CD4-positive, alpha-beta T cell treated with Interleukin-6 for 4 hours (primary cell): ENCODE results near the gene ADARB1.
A peak's percentile ranks its signal among the peaks of the same experiment; 100 is the strongest.
"Not testable (repeated sequence)": the region's sequence is repeated elsewhere in the genome, so short reads cannot be mapped to it uniquely, and the experiment has no call there.

Source experiments
- DNase-seq: peaks from one replicate; pipeline ENCODE4 v3.0.0-alpha.2; 2020; ENCODE audit warnings: mixed read lengths

The ADARB1 gene, protein sequence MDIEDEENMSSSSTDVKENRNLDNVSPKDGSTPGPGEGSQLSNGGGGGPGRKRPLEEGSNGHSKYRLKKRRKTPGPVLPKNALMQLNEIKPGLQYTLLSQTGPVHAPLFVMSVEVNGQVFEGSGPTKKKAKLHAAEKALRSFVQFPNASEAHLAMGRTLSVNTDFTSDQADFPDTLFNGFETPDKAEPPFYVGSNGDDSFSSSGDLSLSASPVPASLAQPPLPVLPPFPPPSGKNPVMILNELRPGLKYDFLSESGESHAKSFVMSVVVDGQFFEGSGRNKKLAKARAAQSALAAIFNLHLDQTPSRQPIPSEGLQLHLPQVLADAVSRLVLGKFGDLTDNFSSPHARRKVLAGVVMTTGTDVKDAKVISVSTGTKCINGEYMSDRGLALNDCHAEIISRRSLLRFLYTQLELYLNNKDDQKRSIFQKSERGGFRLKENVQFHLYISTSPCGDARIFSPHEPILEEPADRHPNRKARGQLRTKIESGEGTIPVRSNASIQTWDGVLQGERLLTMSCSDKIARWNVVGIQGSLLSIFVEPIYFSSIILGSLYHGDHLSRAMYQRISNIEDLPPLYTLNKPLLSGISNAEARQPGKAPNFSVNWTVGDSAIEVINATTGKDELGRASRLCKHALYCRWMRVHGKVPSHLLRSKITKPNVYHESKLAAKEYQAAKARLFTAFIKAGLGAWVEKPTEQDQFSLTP

DNA sequence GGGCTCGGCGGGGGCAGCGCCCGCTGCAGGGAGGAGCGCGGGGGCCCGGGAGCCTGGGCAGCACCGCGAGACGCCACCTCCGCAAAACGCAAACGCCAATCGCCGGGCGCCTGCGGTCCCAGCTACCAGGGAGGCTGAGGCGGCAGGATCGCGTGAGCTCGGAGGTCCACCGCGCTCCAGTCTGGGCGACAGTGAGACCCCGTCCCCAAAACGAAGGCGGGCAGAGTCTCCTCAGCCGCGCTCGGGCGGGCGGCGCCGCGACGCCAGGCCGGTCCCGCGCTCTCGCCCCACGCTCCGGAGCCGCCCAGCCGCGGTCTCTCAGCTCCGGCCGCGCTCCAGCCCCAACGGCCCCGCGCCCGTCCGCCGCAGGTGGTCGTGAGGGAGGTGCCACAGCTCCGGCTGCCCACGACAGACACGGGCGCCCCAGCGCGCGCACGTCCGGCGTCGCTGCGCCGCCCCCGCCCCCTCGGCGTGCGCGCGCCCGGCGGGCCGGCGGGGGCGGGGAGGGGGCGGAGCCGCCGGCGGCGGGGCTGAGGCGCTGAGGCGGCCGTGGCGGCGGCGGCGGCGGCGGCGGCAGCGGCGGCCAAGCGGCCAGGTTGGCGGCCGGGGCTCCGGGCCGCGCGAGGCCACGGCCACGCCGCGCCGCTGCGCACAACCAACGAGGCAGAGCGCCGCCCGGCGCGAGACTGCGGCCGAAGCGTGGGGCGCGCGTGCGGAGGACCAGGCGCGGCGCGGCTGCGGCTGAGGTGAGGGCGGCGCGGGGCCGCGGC lies at the start of gene ADARB1:
Gene ADARB1 (plus strand): TSS at position 533 of the 770 bp plus-strand sequence. CDS start 97,077 bp downstream, outside the sequence.
- DNase-seq = peak; percentile 69

DNA sequence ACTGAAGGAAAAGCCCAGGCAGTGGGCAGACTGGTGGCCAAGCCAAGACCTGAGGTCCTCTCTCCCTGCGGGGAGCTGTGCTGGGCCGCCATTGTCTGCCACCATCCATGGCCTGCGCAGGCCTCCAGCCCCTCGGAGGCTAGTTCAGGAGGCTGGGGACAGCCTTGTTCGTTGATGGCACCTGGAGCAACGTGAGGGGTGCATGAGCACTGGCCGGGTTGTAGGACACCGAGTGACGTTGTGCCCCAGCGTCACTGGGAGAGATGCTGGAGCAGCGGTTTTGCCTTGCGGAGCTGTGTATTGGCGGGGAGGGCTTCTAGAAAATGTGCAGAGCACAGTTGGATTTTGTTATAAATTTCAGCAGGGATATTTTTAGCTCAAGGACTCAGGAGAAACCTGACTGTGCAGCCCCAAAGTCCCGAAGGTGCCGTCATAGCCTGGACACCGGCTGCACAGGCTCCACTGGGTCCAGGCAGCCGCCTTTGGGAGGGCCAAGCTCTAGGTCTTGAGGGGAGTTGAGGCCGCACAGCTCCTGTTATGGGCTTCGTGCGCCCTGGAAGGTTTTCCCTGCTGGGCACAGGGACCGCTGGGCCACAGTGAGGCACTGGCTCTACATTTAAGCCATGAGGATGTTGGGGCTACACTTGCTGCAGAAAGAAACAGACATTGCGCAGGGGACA lies 48.2 kb upstream of the ADARB1 start:
- DNase-seq = no peak

DNA sequence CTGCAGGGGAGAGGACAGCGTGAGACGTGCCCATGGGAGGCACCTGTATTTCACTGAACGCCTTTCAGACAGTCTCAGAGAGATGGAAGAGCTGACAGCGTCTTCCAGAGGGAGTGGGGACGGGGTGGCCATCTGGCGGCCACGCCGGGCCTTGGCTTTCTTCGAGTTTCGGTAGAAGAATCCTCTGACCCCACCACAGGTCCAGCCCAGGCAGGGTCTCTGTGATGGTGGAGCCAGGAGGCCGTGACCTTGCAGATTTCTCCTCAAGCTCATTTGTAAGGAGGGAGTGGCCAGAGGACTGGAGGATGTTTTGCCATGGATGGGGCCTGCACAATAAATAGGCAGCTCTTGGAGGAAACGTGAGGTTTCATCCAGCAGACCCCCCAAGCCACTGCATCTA lies 47.6 kb upstream of the ADARB1 start:
- no peak for DNase-seq

DNA sequence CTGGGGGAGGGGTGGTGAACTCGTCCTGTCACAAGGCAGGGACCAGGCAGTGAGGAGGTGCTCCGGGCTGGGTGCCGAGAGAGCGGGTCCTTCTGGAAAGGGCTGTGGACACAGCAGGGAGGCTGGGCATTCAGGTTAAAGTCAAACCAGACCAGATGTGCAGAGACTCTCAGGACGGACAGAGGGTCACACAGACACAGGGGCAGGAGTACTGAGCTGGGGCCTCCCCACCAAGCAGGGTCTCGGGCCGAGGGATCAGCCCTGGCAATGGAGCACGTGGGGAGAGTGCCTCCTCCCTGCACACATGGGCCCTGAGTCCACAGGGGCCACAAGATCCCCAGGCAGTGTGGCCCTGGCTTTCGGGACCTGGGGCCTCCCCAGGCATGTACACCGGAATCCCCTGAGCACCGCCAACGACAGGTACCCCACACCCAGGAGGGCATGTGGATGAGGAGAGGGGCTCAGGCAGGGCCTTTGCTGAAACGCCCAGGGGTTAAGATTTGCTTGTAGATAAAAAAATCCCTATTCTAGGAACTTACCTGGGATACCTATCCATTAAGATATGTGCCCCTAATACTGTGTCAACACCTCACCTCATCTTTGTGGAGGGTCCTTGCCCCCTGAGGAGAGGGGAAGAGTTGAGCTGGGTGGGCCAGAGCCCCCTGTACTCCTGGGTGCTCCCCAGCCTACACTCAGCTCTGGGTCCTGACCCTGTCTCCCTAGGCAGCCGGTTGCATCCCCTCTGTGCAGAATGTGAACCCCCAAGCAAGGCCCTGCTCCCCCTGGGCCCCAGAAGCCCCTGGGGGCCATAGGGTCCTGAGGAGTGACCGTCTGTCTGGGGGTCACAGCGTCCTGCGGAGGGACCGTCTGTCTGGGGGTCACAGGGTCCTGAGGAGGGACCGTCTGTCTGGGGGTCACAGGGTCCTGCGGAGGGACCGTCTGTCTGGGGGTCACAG lies 46.9 kb upstream of the ADARB1 start:
- DNase-seq = no peak

DNA sequence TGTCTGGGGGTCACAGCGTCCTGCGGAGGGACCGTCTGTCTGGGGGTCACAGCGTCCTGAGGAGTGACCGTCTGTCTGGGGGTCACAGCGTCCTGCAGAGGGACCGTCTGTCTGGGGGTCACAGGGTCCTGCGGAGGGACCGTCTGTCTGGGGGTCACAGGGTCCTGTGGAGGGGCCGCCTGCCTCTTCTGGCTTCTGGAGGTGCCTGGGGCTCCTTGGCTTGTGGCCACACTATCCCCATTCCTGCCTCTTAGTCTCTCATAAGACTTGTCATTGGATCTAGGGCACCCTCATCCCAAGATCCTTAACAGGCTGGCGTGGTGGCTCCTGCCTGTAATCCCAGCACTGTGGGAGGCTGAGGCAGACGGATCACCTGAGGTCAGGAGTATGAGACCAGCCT lies 45.7 kb upstream of the ADARB1 start:
- not testable (repeated sequence) for DNase-seq

DNA sequence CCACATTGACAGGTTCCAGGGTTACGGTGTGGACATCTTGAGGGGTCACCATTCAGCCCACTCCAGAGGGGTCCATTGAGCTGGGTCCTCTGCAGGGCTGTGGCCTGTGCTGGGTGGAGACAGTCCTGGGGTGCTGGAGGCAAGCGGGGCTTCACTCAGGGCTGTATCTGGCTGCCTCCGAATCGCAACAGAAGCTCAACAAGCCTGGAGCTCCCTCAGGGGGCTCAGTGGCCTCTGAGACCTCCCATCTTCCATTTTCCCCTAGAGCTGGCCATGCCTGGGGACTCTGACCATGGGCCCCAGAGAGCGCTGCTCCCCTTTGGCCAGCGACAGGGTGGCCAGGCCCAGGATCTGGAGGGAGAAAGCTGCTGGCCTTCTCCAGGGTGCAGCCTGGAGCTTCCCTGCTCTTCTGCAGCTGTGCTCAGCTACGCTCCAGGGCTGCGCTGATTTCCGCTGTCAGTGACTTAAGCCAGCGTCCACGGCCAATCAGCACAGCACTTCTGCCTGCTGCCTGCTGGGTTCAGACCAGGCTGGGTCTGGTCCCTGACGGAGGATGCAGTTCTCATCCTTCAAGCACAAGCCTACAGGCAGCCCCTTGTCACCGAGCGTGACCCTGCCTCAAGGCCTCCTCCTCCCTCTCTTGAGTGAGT lies 45.0 kb upstream of the ADARB1 start:
- no peak for DNase-seq

DNA sequence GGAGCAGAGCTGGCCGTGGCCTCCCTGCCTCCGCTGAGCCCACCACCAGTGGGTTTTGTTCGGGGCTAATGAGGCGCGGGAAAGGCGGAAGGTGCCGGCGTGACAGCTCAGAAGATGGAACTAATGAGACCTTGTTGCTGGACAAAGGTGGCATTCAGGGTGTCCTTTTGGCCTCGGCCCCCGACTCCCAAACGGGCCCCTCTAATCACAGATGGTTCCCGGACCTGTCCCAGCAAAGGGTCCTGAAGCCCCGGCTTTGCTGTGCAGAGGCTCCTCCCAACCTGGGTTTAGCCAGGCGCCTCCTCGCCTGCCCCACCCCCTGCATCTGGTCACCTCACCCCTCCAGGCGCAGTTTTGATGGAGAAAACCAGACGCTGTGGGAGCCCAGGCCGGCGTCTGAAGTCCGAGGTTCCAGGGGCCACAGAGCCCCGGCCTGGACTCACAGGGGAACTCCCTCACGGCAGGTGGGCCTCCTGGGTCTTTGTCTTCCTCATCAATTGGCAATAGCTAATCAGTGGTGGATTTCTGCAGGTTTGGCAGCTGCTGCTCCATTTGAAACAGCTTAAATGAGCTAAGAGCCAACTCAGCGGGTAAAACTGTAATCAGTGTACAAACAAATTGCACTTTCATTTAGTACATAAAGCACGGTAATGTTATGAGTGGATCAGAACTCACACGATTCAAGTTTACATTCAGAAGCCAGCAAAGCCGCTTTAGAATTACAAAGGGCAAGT lies 44.3 kb upstream of the ADARB1 start:
- DNase-seq = no peak

DNA sequence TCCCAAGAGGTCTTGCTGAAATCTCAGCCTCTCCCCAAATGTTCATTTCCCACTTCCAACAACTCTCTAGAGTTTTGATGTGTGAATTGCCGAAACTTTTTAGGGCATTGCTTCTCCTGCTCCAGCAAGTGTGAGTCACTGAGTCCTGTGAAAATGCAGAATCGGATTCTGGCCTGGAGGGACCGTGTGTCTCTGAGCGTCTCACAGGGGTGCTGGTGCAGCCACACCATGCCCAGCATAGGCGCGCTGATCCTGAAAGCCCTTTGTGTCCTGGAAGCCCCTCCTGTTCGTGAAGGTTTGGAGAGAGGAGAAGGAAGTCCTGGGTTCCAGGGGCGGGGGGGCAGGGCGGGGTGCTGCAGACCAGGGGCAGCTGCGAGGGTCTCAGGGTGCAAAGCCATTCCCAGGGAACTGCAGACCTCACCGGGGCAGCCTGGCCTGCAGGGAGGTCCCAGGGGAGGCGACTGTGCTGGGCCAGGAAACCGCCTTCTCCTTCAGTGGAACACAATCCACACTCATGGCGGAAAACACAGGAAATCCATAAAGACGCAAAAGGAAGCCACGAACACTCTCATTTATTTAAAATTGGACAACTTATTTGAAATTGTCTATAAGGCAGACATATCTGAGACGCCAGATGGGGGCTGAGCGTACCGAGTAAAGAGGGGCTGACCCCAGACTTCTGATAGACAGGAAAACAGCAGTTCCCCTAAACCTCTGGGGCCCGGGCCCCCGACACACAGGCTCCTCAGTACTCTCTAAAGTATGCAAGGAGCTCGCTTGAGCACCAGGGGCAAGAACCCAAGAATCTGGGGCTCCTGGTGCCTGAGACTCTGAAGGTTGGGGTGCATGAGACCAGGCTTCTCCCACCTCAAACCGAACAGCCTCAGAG lies 43.5 kb upstream of the ADARB1 start:
- no peak for DNase-seq

DNA sequence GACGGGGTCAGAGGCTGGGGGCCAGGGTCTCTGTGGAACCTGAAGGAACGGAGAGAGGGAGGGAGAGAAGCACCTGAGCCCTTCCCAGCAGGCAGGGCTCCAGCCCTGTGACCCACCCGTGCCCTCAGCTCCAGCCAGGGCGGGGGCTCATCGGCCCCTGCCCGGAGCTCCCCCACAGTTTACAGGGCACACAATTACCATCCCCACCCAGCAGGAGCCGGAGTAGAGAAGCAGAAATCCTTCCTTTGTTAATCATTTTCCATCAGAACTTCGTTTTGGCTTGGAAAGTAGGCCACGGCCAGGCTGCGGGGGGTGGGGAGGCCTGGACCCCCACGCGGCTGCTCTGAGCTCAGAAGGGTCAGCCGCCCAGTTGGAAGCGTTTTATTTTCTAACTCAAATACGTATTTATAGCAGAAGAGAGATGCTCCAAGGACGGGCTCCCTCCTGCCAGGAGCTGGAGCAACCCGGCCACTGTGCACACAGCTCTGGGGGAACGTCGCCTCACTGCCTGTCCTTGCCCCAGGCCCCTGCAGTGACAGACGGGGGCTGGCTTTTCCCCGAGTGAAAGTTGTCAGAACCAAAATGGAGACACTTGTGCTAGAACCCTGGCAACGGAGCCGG lies 42.7 kb upstream of the ADARB1 start:
- DNase-seq = no peak

DNA sequence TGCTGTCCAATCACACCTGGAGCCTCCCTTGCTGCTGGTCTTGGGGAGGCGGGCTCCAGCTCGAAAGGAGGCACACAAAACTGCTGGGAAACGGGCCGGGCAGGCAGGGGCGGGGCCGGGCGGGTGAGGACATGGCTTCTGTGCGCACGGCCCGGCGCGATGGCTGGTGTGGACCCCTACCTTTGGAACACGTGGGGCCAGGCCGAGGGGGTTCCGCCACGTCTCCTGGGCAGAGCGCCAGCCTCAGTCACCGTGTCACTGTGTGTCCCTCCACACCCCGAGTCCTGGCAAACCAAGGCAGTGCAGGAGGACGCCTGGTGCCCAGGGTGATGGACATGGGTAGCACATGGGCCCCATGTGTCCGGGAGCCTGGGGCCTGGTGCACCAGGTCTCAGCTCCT lies 42.0 kb upstream of the ADARB1 start:
- DNase-seq = no peak

DNA sequence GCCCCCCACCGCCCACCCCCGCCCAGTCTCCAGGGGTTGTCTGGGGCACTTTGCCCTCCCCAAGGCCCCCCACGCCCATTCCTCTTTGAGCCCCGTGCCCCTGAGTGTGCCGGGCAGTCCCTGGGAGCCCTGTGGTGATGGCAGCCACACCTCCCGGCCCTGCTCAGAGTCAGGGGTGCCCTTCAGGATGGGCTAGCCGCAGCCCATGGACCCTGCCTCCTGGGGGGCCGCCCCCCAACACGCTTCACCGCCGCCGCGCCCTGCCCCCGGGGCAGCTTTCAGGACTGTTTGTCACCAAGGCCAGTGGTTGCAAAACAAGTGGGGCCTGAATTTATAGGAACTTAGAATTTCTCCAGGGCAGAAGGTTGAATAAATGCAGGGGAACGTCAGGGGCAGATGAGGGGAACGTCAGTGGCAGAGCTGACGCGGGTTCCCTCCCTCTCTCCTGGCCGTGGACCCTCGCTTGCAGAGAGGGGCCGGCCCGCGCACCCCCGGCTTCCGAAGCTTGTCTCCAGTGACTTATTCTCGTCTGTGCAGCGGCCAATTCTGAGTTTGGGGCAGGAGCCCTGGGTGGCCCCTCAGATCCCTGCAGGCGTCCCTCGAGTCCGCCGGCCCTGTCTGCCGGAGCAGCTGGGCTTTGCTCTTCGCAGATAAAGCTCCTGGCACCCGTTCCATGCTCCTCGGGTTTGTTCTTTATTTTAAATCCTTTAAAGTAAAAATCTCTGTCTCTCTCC lies 41.2 kb upstream of the ADARB1 start:
- DNase-seq = no peak

DNA sequence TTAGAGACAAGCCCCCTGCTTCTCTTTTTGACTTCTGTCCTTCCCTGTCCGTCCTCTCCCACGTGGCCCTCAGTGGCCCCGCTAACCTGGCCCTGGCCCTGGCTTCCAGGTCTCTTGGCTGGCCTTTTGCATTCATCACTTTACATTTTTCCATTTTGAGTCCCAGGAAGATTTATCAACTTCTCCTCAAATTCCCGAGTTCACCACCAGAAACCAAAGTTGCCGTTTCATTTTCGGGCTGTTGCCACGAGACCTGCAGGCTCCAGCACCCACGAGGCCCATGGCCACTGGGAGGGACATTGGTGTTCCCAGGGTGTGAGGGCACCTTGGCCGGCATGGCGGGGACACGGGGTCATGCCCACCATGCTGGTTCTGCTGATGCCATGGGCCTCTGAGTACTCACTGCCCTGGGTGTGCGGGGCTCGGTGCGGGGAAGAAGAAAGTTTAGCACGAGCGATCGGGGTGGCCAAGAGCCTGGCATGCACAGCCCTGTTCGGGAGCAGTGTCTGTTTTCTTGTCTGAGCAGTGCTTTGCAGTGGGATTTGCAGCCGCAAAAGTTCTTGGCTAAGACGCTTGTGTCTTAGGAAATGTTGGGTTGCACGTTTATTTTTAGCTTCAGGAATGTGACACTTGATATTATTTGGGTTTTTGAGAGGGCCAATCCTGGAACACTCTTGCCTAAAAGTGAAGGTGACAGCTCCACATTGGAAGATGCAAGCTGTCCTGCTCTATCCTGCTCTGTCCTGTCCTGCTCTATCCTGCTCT lies 40.4 kb upstream of the ADARB1 start:
- DNase-seq = no peak

DNA sequence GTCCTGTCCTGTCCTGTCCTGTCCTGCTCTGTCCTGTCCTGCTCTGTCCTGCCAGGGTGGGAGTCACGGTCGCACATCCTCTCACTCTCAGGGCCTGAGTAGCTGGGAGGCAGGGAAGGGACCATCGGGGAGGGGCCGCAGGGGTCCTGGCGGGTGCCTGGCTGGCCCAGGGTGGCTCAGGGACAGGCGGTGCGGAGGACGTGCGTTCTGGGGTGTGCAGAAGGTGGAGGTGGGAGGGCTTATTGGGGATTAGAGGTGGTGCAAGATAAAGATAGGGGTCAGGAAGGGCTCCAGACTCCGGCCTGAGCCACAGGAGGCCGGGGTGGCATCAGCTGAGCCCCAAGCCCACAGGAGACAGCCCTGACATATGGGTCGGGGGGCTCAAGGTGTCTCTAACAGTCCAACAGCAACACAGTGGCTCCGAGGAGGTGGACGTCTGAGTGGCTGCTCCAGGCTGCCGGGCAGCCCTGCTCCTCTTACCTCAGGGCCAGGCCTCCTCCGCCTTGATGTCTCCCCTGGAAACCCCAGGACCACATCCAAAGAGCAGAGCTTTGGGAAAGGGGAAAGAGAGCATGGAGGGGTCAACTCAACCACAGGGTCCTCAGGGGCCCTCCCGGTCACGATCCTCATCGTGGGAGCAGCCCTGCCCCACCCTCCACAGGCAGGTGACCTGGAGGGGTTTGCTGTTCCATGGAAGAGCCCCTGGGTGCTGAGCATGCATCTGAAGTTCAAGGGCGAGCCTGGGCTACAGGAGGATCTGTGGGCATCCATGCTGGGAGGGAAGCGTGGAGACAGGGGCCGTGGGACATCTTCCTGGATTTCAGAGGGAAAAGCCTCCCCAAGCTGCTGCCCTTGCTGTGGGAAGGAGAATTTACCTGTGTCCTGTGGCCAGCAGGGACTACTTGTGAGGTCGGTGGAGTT lies 39.6 kb upstream of the ADARB1 start:
- no peak for DNase-seq

DNA sequence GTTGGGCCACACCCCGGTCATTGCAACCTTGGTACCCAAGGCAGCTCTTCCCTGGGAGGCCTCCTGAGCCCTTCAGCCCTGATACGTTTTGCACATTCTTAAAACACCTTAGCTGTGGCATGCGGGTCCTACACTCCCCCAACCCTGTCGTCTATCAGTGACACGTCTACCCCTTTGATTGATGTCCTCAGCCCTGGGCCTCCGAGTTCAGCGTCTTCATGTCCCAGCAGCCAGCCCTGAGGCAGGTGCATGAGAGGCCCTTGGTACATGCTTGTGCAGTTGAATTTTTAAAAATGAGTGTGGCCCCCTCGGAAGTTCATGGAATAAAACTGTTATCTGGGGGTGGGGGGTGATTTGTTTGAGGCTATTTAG lies 38.9 kb upstream of the ADARB1 start:
- DNase-seq = no peak

DNA sequence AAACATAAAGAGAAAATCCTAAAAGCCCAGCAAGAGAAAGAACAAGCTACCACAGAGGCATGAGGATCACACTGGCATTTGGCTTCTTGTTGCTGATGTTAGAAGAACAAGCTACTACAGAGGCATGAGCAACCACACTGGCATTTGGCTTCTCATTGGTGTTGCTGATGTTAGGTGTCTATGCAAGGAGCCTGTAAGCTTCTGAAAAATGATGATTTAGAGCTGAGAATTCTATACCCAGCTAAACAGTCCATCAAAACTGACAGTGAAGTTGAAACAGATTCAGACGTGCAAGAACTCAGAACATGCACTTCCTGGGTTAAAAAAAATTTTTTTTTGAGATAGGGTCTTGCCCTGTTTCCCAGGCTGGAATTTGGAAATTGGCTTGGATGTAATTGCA lies 37.8 kb upstream of the ADARB1 start:
- DNase-seq = no peak

DNA sequence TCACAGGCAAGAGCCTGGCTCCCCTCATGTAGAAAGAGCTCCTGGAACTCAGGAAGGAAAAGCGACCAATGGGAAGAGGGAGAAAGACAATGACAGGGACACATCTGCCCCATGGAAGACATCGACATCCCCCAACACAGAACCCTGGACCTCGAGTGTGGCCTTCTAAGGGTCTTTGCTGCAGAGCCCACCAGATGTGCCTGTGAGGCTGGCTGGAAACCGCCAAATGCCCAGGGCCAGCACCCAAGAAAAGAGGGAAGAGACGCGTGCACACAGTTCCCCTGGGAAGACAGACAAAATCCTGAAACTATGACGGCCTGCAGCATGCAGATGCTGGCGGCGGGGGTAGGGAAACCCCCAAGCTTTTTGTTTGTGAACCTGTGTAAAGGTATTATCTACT lies 36.4 kb upstream of the ADARB1 start:
- DNase-seq = no peak
